SH-SY5Y (cell line): ENCODE data around the gene ATRN.

ENCODE experiments used
- GATA2 ChIP-seq: IDR thresholded peaks from 2 replicates; pipeline ENCODE4 v1.6.1; 2011; ENCODE audit warnings: mild to moderate bottlenecking, low read depth, low read length
- GATA3 ChIP-seq: IDR thresholded peaks from 2 replicates; pipeline ENCODE4 v1.6.1; 2011; ENCODE audit warnings: low read depth, mild to moderate bottlenecking, low read length, moderate library complexity

ATRN gene

DNA sequence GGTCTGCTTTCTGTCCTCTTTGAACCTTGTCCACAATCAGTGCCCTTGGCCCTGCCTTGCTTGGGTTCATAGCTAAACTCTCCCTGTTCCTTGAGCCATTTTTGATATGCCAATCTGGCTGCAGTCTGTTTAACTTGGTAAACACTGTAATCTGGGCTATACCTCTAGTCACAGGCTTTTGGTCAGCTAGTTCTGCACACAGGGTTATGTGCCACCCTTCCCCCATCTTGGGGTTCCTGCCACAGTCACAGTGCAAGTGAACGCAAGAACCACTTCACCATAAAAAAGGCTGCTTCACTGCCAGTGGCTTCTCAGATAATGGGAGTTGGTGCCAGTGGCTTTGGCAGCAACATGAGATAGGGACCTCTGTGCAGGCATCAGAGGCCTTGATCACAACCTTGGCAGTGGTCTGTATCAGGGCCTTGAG is 10.9 kb upstream of the ATRN start:
- TF ChIP-seq GATA3 (no peak), GATA2 (no peak)

DNA sequence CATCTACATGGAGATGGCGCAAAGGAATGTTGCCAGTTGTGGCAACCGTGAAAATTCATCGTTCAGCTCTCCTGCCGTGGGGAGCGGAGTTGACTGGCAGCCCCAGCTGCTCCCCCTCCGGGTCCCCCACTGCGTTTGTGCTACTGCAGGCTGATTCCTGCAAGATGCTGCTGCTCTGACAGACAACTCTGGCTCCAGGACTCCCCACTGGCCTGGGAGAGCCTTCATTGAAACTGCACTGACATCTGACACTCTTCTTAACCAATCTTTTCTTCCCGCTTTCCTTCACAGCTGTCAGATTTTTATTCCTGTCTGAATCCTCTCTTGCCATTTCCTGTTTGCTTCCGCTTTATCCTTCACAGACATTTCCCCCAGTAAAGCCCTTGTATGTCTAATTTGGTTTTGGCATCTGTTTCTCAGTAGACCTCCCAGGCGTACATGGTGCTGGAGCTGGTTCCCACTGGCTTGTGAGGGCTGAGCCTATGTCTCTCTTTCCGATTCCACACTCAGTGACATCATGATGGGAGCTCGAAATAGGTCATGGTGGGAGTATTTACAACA is 9.5 kb upstream of the ATRN start:
- TF ChIP-seq GATA3 (no peak), GATA2 (no peak)

DNA sequence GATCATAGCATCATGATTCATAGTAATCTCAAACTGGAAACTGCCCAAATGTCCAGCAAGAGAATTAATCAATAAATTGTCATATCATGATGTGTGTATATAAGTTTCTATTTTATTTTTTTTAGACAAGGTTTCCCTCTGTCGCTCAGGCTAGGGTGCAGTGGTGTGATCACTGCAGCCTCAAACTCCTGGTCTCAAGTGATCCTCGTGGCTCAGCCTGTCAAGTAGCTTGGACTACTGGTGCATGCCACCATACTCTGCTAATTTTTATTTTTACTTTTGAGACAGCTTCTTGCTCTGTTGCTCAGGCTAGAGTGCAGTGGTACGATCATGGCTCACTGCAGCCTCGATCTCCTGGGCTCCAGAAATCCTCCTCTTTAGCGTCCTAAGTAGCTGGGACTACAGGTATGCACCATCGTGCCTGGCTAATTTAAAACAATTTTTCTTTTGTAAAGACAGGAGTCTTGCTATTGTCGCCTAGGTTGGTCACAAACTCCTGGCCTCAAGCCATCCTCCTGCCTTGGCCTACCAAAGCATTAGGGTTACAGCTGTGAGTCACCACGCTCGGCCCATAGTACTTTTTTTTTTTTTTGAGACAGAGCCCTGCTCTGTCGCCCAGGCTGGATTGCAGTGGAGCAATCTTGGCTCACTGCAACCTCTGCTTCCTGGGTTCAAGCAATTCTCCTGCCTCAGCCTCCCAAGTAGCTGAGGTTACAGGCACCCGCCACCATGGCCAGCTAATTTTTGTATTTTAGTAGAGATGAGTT is 8.7 kb upstream of the ATRN start:
- TF ChIP-seq GATA3 (no peak), GATA2 (no peak)

DNA sequence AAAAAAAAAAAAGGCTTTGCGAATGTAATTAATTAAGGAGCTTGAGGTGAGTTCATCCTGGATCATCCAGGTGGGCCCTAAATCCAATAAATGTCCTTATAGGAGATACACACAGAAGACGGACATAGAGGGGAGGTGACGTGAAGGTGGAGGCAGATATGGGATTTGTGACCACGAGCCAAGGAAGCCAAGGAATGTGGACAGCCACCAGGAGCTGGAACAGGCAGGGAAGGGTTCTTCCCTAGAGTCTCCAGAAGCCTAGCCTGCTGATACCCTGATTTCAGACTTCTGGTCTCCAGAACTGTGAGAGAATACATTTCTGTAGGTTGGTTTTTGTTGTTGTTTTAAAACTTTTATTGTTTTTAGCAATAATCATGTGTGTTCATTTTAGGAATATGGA is 6.7 kb upstream of the ATRN start:
- TF ChIP-seq GATA3 (no peak), GATA2 (no peak)

DNA sequence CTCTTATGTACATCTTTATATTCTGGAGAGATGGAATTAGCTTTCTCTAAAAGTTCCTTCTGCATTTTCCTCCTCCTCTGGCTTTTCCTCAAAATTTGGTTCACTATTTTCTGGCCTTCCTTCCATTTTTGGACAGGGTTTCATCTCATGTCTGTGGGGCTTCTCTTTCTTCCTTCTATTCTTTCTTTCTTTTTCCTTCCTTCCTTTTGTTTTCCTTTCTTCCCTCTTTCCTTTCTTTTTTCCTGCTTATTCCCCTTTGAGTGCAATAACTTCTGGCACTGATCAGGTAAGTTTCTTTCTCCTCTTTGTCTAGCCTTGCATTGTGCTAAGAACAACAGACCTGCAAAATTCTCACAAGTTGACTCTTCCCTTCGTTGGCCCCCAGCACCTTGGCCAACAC is 5.5 kb upstream of the ATRN start:
- no peak for TF ChIP-seq GATA2
- no peak for TF ChIP-seq GATA3

DNA sequence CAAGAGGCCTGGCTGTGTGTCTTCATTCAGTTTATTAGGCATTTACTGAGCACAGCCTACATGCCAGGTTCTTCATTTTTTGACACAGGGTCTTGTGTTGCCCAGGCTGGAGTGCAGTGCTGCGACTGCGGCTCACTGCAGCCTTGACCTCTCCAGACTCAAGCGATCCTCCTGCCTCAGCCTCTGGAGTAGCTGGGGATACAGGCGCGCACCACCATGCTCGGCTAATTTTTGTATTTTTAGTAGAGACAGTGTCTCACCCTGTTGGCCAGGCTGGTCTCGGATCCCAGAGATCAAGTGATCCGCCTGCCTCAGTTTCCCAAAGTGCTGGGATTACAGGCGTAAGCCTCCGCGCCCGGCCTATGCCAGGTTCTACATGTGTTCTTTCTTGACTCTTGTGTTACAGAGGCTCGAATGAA is 601 bp upstream of the ATRN start:
- no peak for TF ChIP-seq GATA3
- no peak for TF ChIP-seq GATA2

DNA sequence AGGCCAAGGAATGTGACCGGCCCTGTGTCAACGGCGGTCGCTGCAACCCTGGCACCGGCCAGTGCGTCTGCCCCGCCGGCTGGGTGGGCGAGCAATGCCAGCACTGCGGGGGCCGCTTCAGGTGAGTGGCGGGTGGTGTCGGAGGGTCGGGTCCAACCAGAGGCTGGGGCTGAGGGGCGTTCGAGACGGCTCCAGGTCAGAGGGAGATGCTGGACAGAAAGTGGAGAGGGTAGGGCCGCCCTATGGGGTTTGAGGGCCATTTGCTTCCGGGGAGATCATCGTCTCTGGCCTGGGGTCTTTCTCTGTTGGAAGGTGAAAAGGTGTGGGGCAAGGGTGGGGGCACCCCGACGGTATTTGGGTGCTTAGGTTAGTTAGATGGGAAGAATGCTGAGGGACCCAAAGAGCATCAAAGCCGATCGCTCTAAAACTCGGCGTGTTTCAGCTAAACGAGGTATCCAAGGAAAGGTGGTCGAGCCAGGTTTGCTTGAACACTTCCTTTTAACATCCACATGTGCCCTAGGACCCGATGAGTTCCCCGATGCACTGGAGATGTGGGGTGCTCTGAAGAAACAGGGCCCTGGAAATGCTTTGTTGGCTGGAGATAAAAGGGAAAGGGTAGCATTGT is 691 bp downstream of the ATRN start:
- no peak for TF ChIP-seq GATA3
- TF ChIP-seq GATA2: no peak

DNA sequence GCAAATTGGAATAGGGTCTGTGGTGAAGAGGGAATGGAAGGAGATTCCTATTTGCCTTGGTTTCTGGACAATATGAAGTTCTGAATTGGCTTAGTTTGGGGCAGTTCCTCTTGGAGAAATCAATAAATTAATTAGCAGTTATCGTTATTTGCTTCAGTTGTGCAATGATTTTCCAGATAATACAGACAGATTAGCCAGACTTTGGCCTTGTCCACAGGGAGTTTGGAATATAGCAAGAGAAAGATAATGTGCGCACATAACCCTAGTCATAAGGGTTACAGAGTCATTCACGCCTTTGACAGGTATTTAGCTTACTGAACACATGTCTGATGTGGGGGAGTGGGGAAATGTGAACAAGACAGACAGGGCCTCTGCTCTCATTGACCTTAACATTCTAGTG is 1.3 kb downstream of the ATRN start:
- no peak for TF ChIP-seq GATA2
- no peak for TF ChIP-seq GATA3

DNA sequence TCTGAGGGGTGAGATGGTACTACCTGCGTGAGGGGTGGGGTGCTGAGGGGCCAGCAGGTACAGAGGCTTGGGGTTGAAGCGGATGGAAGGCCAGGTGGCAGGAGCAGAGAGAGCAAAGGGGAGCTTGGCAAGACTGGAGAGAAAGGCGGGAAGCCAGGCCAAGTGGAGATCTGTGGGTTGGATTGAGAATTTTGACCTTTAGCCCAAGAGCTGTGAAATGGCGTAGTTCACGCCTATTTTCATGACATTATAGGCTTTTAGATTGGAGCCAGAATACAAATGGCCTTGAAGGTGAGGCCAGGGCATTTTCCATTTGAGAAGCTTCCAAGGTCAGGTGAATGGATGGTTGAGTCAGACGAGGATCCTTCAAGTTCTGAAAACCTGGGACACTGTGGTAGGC is 2.5 kb downstream of the ATRN start:
- TF ChIP-seq GATA3 (no peak), GATA2 (no peak)

DNA sequence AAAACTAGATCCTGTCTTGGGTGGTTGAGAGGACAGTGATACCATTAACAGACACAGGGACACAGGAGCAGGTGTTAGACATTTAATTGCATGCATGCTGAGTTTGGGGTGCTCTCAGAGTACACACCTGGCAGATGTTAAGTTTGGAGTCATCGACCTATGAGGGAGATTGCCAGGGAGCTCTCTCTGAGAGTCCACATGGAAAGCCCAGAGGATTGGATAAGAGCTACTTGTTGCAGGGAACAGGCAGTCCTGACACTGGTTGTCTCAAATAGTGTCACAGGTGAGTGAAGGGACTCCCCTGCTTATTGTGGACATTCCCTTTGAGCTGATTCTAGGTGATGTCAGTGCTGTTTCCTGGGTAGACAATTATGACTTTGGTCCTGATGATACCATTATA is 3.1 kb downstream of the ATRN start:
- TF ChIP-seq GATA2 (no peak), GATA3 (no peak)

DNA sequence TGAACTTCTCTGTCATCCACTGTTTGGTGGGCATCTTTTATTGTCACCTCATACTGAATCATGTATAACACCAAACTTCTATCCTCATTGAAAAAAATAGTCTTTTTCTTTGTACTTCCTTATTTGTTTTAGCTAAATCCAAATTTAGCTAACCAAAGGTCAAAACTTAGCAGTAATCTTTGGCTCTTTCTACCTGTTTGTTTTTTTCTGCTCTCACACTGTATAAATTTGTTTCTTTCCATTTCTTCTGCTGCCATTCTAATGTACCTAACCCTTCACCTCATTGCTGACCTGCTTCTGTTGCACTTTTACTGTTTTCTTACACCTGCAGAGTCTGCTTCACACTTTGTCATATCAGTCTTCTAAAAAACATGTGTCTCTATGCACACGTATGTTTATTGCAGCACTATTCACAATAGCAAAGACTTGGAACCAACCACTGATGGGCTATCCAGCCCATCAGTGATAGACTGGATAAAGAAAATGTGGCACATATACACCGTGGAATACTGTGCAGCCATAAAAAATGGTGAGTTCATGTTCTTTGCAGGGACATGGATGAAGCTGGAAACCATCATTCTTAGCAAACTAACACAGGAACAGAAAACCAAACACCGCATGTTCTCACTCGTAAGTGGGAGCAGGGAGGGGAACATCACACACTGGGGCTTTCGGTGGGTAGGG is 7.2 kb downstream of the ATRN start:
- TF ChIP-seq GATA2: no peak
- no peak for TF ChIP-seq GATA3

DNA sequence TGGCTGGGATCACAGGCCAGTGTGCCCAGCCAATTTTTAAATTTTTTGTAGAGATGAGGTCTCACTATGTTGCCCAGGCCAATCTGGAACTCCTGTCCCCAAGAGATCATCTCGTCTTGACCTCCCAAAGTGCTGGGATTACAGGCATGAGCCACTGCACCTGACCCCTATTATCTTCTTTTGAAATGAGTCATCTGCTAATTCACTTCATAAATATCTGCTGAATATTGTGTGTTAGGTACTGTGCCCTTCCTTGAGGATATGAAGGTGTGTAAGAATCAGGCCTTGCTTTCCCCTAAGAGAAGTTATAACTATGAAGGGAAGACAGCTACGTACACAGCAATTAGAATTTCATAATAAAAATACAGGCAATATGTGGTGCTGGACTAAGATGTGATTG is 8.2 kb downstream of the ATRN start:
- no peak for TF ChIP-seq GATA2
- no peak for TF ChIP-seq GATA3

DNA sequence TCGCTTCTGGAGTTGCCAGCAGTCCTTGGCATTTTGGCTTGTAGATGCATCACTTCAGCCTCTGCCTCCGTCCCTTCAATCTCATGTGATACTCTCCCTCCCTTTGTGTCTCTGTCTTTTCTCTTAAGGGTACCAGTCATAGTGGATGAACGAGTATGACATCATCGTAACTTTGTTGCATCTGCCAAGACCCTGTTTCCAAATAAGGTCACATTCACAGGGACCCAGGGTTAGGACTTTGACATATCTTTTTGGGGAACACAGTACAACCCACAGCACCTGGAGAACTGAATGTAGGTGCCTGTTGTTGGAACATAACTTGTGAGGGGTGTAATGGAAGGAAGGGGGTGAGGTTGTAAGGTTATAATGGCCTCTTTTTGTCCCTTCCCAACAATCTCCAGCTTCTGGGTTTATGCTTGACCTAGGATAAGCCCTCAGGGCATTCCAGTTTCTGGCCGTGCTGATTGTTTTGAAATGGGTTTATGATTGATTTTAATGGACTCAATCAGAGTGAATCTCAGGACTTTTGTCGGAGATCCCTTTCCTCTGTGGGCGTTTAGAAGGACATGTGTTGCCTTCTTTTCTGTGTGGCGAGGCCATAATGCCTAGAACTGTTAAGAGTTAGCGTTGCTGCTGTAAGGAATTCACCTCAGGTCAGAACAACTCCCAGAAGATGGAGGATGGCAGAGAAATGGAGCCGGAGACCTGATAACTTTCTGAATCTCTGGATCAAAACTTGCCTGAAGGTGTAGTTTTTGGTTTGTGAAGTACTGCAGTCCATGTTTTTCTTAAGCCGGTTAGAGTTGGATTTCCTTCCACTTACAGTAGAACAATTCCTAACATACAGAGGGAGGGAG is 9.2 kb downstream of the ATRN start:
- TF ChIP-seq GATA2 (no peak), GATA3 (no peak)

DNA sequence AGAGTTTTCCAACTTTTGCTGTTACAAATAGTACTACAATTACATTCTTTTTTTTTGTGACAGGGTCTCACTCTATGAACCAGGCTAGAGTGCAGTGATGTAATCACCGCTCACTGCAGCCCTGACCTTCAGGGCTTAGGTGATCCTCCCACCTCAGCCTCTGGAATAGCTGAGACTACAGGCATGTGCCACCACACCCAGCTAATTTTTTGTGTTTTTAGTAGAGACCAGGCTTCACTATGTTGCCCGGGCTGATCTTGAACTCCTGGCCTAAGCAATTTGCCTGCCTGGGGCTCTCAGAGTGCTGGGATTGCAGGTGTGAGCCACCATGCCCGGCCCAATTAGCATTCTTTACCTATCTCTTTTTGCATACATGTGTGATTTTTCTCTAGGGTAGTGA is 12.5 kb downstream of the ATRN start:
- no peak for TF ChIP-seq GATA2
- no peak for TF ChIP-seq GATA3
